Measurements from ENCODE around the gene SLCO1A2.

Gene SLCO1A2

DNA sequence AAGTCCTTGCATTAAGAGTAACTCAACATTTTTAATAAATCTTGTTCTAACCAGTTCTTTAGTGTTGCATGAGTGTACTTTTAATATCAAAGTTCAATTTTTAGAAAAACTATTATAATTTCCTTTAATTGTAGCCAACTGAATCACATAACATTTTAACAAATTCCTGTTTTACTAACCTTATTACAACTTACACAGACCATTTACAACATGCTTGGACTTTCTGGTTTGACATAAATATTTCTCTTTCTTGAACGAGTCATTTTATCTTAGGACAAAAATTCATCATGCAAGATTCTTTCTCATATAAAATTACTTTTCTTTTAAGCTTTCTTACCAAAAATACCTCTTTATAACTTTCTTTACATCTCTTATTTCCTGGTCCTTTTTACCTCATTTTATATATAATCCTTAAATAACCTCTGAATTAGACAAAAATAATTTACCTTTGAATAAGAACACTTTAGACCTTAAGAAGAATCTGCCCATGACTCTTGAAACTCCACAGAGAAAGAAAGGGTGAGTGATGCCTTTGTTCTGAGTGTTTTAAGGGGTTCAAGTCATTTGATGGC is 3.9 kb downstream of the SLCO1A2 start:
- no peak for DNase-seq (ENCODE audit: low read depth)

DNA sequence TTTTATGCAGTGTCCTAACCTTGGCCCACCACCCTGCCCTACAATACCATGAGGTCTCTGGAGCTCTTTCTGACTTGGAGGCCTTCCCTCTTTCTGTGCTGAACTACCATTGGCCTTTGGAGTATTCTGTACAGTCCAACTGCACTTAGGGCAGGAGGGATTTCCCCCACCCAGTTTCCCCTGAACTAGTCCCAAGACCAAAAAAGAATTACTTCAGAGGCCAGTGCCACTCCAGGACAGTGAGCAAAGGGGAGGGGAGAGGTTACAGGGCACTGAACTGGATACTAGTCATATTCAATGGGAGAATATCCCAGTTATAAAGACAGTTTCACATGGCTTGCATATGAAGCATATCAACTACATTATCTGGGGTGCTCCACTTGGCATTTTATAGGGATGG is 6.1 kb downstream of the SLCO1A2 start:
- DNase-seq (ENCODE audit: low read depth): no peak

DNA sequence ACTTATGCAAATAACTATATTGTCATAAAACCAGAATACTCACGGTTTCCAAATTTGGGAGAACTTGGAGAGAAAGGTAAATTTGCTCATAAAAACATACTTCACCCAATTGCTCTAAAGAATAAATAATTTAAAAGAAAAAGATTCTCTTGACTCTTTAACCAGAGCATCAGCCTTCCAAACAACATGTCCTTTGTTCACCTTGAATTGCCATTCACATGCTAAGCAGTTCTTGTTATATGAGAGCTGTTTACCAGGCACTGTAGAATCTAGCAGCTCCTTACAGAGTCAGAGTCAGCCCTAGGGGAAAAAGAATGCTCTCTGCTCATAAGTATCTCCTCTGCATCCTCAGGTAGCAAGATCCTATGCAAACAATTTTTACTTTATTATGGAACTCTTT is 10.2 kb downstream of the SLCO1A2 start:
- DNase-seq (ENCODE audit: low read depth): no peak

DNA sequence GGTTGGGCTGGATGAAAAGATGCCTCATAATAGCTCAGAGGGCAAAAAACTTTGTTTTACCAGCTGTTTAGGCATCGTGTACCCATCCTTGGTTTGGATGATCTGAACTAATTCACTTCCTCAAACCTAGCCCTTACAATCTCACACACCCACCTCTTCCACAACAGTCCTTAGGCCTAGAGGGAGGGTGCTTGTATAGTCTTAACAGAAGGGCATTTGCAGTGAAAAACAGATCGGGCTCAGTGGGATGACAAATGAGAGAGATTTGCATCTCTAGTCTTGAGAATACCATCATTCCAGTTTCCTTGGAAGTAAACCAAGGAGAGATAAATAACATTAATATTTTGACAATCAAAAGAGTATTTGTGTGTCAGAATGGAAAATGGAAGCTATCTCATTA is 11.0 kb downstream of the SLCO1A2 start:
- no peak for DNase-seq (ENCODE audit: low read depth)

DNA sequence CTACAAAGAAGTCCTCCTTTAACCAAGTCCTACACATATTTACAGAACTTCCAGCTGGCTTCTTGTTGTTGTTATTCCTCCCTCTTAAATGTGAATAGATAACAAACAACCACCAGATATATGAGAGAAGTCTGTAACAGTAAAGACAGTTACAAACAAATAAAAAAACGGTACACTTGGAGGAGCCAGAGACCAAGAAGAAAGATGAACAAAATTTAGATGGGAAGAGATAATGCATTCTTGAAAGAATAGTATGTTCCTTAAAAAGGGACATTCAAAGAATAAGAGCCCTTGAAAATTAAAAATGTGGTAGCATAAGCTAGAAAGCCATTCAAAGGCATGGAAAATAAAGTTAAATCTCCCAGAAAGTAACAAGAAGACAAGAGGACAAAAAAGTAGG is 25.9 kb downstream of the SLCO1A2 start:
- no peak for DNase-seq (ENCODE audit: low read depth)

DNA sequence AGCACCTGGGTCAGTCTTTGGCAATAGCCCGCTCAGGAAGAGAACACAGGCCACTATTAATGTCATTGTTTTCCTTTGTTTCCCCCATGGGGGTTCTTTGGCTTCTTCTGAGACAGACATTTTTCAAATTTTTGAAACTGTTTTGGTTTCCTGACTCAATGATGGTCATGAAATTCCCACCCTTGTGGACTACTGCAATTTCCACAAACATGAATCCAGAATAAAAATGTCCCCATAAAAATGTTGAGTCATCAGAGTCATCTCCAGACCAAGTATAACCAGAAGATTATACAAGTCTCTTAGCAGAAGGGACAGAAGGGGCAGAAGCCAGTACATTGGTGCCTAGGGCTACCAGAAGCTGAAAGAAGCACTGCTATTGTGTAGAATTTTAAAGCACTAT is 29.1 kb downstream of the SLCO1A2 start:
- DNase-seq (ENCODE audit: low read depth): no peak

DNA sequence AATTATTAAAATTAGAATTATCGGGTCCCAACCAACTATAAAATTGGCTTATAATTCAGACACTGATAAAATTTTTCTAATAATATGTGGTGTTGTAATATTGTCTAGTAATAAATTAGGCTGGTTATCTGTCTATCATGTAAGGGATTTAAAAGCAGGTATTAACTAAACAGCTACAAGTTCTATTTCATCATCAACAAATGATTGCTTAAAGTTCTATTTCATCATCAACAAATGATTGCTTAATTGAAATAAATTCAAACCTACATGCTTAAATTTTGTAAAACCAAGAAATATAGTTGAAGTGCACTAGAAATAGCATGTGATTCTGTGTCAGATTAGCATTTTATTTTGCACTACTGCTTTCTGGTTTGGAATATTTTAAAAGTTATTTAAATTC is 34.1 kb downstream of the SLCO1A2 start:
- no peak for DNase-seq (ENCODE audit: low read depth)

DNA sequence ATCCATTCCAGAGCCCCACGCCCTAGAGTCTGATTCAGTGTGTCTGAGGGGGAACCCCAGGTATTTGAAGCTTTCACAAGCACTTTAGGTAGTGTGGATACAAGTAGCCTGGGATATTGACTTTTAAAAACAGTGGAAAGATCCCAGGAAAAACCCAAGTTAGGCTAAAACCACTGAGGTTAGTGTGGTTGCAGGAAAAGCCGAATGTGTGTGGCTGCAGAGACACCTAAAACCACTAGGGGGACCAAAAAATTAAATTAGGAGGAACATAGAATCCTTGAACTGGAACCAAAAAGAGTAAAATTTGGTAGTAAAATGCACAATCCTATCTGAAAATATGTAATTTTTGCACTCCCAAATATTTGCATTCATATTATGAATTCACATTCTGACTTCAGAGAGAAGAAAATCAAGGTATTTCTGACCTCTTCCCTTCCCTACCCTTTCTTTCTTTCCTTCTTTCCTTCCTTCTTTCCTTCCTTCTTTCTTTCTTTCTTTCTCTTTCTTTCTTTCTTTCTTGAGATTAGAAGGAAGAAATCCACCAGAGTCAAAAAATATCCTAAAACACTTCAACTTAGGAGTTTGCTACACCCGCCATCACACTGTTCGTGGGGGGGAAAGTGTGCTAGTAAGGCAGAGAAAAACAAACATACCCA is 37.8 kb downstream of the SLCO1A2 start:
- DNase-seq (ENCODE audit: low read depth): no peak

DNA sequence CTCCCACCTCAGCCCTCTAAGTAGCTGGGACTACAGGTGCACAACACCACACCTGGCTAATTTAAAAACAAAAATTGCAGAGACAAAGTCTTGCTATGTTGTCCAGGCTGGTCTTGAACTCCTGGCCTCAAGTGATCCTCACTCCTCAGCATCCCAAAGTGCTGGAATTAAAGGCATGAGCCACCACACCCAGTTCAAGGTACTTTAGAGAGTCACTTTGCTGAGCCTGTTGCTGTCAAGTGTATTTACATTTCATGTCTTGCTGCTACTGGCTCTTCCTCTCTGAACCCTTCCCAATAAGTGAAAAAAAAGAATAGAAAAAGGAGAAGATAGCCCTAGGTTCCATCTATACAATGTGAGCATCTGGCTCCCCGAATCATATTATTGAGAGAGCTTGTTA is 38.4 kb downstream of the SLCO1A2 start:
- DNase-seq (ENCODE audit: low read depth): no peak

DNA sequence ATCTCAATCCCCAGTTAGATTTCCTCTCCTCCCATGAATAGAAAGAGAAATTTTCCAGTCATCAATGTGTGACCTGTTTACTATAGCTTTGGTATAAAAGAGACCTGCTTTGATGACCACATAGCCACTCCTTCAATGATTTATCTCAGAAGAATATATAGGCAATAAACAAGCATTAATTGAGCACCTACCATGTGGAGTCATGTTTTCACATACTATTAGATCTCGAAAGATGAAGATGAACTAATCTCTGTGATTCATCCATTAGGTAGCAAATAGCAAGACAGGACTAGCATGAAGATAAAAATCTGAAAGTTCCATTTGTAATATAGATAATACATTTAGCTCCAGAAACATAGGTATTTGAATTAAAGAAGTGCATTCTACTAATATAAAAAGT is 40.5 kb downstream of the SLCO1A2 start:
- DNase-seq (ENCODE audit: low read depth): no peak

DNA sequence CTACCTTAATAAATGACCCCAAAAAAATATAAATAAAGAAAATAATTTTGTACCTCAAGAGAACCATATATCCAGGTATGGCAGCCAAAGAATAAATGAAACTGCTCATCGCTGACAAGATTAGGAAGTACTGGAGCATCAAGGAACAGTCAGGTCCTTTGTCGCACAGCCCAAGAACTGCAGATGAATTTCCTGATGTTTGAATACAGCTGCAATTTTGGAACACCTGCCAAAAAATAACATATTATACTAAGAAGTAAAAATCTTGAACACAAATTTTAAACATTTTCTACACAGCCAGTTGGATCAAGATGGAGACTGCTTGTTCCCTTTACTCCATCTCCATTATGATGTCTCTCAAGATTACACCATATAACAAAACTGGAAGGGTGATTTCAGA is 42.6 kb downstream of the SLCO1A2 start:
- DNase-seq (ENCODE audit: low read depth): no peak

DNA sequence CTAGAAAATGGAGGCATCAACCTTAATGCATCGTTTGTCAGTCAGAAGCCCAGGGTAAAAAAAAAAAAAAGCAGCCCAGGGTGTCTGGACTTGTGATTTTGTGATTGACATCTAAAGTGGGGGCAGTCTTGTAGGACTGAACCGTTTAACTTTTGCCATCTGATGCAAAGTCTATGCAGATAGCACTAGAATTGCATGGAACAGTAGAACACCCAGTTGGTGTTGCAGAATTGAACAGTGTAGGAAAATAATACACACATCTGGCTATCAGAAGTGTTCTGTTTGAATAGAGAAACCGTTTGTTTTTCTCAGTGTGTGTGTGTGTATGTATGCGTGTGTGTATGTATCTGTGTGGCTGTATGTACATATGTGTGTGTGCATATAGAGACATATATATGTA is 45.0 kb downstream of the SLCO1A2 start:
- DNase-seq (ENCODE audit: low read depth): no peak

DNA sequence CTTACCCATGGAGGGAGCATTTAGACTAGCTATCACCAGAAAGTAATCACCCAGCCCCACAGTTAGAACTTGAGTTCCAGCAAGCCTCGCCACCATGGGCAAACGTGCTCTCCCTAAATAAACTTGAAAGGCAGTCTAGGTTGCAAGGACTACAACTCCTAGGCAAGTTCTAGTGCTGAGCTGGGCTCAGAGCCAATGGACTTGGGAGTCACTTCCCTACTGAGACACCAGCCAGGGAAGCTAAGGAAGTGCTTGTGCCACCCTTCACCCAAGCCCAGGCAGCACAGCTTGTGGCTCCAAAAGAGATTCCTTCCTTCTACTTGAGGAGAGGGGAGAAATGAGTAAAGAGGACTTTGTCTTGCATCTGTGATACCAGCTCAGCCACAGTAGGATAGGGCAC is 57.9 kb downstream of the SLCO1A2 start:
- DNase-seq (ENCODE audit: low read depth): no peak

DNA sequence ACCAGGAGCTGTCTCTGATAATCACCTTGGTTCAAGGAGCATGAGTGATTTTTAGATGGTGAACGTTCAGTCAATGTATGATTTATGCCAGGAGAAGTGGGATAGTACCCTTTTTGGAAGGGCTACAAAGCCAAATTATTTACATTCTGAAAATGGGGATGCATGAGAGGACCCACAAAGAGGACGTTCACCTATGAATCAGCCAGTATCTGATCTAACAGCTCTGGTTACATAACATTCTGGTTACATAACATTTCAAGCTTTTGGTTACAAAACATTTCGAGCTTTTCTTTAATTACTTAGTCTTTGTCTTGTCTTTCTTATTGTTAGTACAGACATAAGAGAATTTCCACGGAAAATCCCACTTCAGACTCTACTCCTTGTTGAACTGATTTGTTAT is 68.8 kb downstream of the SLCO1A2 start:
- DNase-seq (ENCODE audit: low read depth): no peak

DNA sequence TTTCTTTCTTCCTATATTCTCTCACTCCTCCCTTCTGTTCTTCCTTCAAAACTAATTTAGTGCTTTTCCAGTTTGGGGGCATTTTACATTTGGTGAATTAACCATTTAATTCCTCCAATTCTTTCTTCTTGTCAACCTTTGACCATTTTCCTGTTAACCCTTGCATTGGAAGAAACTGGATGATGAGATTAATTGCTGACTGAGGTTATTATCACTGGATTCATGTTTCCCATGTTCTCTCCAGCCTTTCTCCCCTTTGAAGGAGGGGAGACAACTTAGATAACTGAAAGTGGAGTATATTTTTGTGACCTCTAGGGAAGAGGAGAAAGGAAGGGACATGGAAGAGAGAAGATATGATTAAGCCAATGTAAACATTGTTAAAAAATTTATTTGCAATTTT is 70.5 kb downstream of the SLCO1A2 start:
- no peak for DNase-seq (ENCODE audit: low read depth)

DNA sequence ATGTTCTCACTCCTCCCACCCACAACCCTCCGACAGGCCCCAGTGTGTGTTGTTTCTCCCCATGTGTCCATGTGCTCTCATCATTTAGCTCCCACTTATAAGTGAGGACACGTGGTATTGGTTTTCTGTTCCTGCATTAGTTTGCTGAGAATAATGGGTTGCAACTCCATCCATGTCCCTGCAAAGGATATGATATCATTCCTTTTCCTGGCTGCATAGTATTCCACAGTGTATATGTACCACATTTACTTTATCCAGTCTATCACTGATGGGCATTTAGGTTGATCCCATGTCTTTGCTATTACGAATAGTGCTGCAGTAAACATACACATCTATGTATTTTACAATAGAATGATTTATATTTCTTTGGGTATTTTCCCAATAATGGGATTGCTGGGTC is 77.5 kb downstream of the SLCO1A2 start:
- no peak for DNase-seq (ENCODE audit: low read depth)

DNA sequence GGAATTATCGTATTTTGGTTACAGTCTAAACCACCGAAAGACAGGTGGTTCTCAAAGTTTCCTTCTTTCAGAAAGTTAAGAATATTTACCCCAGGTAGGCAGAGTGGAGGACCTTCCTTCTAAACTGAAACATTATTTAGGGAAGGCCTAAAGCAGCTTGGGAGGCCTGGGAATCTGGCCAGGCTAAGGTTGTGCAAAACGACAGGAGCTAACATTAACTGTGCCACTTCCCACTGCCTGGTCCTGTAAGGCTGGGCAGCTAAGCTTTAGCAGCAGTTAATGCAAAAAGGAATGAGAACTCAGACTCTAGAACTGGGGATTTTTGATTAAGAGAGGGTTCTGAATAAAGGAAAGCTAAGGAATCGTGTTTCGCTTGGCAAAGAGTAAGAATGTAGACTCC is 82.6 kb downstream of the SLCO1A2 start:
- no peak for DNase-seq (ENCODE audit: low read depth)

DNA sequence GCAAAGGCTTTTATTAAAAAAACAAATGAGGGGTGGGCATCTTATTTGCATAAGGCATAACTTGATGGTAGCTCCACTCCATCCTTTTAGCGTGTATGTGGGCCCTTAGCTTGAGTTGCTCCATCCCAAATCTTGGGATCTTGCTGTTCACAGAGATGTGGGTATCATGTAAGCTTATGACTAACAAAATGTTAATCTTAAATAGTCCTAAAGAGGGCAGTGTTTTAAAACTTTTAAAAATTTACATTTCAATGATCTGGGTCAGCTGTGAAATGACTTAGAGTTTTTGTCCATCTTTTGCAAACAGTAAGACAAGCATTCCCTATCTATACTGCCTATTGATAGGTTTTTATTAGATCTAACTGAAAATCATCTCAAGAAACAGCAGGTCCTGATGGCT is 86.0 kb downstream of the SLCO1A2 start:
- DNase-seq (ENCODE audit: low read depth): no peak

DNA sequence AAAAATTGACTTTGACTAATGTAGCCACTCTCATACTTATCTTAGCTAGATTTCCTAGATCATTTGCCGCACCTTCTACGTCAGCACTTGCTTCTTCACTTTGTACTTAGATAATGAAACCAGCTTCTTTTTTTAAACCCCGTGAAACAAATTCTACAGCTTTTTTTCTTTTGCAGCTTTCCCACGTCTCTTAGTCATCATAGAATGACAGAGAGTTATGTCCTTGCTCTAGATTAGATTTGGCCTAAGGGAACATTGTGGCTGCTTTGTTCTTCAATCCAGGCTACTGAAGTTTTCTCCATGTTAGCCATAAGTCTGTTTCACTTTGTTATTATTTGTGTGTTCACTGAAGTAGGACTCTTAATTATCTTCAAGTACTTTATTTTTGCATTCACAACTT is 94.9 kb downstream of the SLCO1A2 start:
- no peak for DNase-seq (ENCODE audit: low read depth)

DNA sequence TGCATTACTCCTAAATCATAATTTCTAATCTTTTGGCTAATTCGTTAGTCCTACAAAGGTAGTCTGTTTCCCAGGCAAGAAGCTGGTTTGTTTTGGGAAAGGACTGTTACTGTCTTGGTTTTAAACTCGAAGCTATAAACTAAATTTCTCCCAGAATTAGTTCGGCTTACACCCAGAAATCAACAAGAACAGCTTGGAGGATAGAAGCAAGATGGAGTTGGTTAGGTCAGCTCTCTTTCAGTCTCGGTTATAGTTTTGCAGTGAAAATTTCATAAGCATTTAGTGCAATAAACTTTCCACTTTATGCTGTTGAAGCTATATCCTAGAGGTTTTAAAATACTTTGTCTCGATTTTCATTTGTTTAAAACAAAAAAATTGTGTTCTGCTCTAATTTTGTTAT is 100.3 kb downstream of the SLCO1A2 start:
- DNase-seq (ENCODE audit: low read depth): no peak

DNA sequence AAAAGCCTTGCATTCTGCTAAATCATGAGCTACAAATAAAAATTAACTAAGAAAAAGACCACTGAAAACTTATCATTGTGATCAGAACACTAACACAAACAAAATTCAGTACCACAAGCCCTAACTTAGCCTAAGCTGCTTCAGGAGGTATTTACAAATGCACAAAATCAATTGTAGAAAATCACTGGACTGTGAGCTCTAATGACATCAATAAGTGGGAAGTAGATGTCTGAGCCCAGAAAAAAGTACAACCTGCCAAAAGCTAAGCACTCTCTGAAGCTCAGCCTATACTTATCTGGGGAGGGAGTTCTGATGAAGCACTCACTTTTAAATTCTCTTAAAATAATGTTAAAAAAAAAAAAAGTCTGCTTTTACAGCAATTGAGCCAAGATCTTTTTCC is 110.8 kb downstream of the SLCO1A2 start:
- DNase-seq (ENCODE audit: low read depth): no peak

DNA sequence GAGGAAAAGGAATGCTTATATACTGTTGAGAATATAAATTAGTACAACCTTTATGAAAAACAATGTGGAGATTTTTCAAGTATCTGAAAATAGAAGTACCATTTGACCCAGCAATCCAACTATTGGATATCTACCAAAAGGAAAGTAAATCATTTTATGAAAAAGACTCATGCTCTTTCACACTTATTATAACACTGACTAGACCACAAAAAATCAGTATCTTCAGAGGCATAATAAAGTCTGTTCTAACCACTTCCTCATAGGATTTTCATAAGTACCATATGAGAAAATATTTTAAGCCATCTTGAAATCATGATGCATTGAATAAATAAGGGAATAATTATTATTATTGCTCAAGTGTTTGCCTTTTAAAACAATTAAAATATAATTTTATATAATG is 112.9 kb downstream of the SLCO1A2 start:
- DNase-seq (ENCODE audit: low read depth): no peak

DNA sequence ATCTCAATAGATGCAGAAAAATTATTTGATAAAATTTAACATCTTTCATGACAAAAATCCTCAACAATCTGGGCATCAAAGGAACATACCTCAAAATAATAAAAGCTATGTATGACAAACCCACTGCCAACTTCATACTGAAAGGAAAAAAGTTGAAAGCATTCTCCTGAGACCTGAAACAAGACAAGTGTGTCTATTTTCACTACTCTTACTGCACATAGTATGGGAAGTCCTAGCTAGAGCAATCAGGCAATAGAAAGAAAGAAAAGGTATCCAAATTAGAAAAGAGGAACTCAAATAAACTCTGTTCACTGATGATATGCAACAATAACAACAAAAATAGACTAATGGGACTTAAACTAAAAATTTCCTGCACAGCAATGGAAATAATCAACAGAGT is 113.6 kb downstream of the SLCO1A2 start:
- no peak for DNase-seq (ENCODE audit: low read depth)

DNA sequence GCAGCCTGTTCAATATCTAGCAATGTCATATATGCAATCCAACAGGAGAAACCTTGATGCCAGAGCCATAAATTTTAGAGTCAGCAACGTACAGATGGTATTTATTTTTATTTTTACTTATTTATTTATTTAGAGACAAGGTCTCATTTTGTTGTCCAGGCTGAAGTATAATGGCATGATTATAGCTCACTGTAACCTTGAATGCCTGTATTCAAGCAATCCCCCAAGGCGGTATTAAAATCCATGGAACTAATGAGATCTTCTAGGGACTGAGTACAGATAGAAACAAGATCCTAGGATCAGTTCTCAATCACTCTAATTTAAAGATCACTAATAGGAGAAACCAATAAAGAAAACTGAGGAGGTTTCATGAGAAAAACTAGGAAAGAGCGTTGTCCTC is 114.5 kb downstream of the SLCO1A2 start:
- no peak for DNase-seq (ENCODE audit: low read depth)

DNA sequence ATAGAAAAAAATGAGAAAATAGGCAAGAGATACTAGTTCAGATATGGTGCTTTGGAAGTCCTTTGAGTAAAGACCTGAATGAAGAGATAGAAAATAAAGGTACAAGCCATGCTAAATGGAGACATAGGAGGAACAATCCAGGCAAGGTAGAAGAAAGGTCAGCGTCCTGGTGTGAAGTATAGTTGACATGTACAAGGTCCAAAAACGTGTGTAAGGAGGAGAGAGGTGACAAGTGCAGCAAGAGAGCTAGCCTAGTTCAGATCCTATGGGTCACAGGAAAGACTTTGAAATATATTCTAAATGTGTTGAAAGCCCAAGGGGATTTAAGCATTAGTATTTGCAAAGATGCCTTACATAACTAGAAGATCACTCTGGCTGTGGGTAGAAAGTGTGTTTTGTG is 115.5 kb downstream of the SLCO1A2 start:
- no peak for DNase-seq (ENCODE audit: low read depth)
